Activated CD4-positive, alpha-beta T cell treated with anti-CD3 and anti-CD28 coated beads for 36 hours (primary cell): Measurements from ENCODE around the gene FSTL5. TPM values are rescaled to one million over a fixed set of nuclear protein-coding genes. Genes with fewer than 3 reads are reported as not detected.

Experiments used
- ATAC-seq: fragments of 200-7000 bp; cut with Tn5 transposase; one replicate; pipeline ENCODE4 v1.10.0; 2021; ENCODE audit warnings: mild to moderate bottlenecking, moderate library complexity
- CTCF ChIA-PET: fragments of 350-600 bp; sonication (Branson Sonifier 250); formaldehyde crosslinking; loops from one replicate; lab custom pipeline; 2021; ENCODE audit warnings: antibody characterized with exemption; lab: Charles Lee
- POLR2A ChIA-PET: fragments of 350-600 bp; sonication (Branson Sonifier 250); formaldehyde crosslinking; loops from one replicate; lab custom pipeline; 2021; ENCODE audit warnings: antibody characterized with exemption, inconsistent platforms; lab: Charles Lee
- DNase-seq: peaks from one replicate; pipeline ENCODE4 v3.0.0-alpha.2; 2020
- H3K27ac Mint-ChIP-seq: one replicate; pipeline ENCODE4 v1.8.0; 2021; ENCODE audit warnings: mixed read lengths
- H3K27me3 Mint-ChIP-seq: one replicate; pipeline ENCODE4 v1.8.0; 2021; ENCODE audit warnings: mixed read lengths
- H3K36me3 Mint-ChIP-seq: one replicate; pipeline ENCODE4 v1.8.0; 2021; ENCODE audit warnings: low read depth, mixed read lengths
- H3K4me1 Mint-ChIP-seq: one replicate; pipeline ENCODE4 v1.8.0; 2021; ENCODE audit warnings: mixed read lengths
- H3K4me3 Mint-ChIP-seq: one replicate; pipeline ENCODE4 v1.8.0; 2021; ENCODE audit warnings: mild to moderate bottlenecking, moderate library complexity, mixed read lengths
- H3K9me3 Mint-ChIP-seq: one replicate; pipeline ENCODE4 v1.8.0; 2021; ENCODE audit warnings: low read depth, mixed read lengths
- intact Hi-C, 2 experiments: fragments of 100-400 bp; cut with DNase I in 1 of 2; cut with micrococcal nuclease in 1 of 2; formaldehyde crosslinking; loops; one replicate each; pipeline versions ENCODE4 v1.14.2 to v1.15.1; 2022 to 2024; cut with DNase I, micrococcal nuclease
- total RNA-seq, 2 experiments: library from RNA; stranded (reverse); gene quantifications; one replicate each; pipeline ENCODE4 v1.2.3, GENCODE V29; 2021

The FSTL5 gene
- total RNA-seq, 2 experiments from 2014 or later: not detected

- ChIA-PET CTCF (no interaction called here), POLR2A (no interaction called here)
- no peaks in the 10 kb centered on the region for H3K27me3 Mint-ChIP-seq
- H3K9me3 Mint-ChIP-seq: peaks cover 3% of the 10 kb centered on the region
- intact Hi-C loops: no loop called here
- DNase-seq: no peak
- H3K27ac Mint-ChIP-seq: no peak overlapping the region
- ATAC-seq: no peak
- H3K4me3 Mint-ChIP-seq: no peak overlapping the region
- H3K36me3 Mint-ChIP-seq: no peaks in the 10 kb centered on the region
- H3K4me1 Mint-ChIP-seq: no peaks in the 10 kb centered on the region
These were observed 705.9 kb downstream of the FSTL5 start for GRCh38 chr4:161457906-161458305.

- no peaks in the 10 kb centered on the region for H3K27me3 Mint-ChIP-seq
- ATAC-seq: no peak
- H3K4me3 Mint-ChIP-seq: no peak overlapping the region
- no peaks in the 10 kb centered on the region for H3K4me1 Mint-ChIP-seq
- CTCF ChIA-PET: no interaction called here
- H3K27ac Mint-ChIP-seq: no peak overlapping the region
- POLR2A ChIA-PET: no interaction called here
- DNase-seq: no peak
- no peaks in the 10 kb centered on the region for H3K36me3 Mint-ChIP-seq
- H3K9me3 Mint-ChIP-seq: peaks cover 3% of the 10 kb centered on the region
- intact Hi-C loops: no loop called here
These were observed 706.5 kb downstream of the FSTL5 start for GRCh38 chr4:161457311-161457710.

GRCh38 chr4:161454860-161455259, 708.9 kb downstream of the FSTL5 start:
- no peaks in the 10 kb centered on the region for H3K4me1 Mint-ChIP-seq
- H3K36me3 Mint-ChIP-seq: no peaks in the 10 kb centered on the region
- no peaks in the 10 kb centered on the region for H3K27me3 Mint-ChIP-seq
- H3K9me3 Mint-ChIP-seq: no peaks in the 10 kb centered on the region
- no peak overlapping the region for H3K4me3 Mint-ChIP-seq
- ChIA-PET CTCF (interaction anchor here (0.6 kb wide), 1 partner anchor 344 kb away, joined by 3 read pairs; no protein-coding TSS in a partner anchor), POLR2A (no interaction called here)
- intact Hi-C loops: no loop called here
- no peak overlapping the region for H3K27ac Mint-ChIP-seq
- no peak for DNase-seq
- ATAC-seq: no peak

- POLR2A ChIA-PET: no interaction called here
- Mint-ChIP-seq H3K9me3 (no peaks in the 10 kb centered on the region), H3K27me3 (no peaks in the 10 kb centered on the region), H3K4me3 (no peak overlapping the region), H3K4me1 (no peaks in the 10 kb centered on the region), H3K27ac (no peak overlapping the region), H3K36me3 (no peaks in the 10 kb centered on the region)
- no peak for ATAC-seq
- no peak for DNase-seq
- intact Hi-C loops: no loop called here
- CTCF ChIA-PET: no interaction called here
These were observed 715.1 kb downstream of the FSTL5 start for GRCh38 chr4:161448550-161449180.

- Mint-ChIP-seq H3K27ac (no peak overlapping the region), H3K4me3 (no peak overlapping the region), H3K27me3 (no peaks in the 10 kb centered on the region), H3K36me3 (no peaks in the 10 kb centered on the region), H3K9me3 (no peaks in the 10 kb centered on the region), H3K4me1 (no peaks in the 10 kb centered on the region)
- ATAC-seq: no peak
- ChIA-PET CTCF (no interaction called here), POLR2A (no interaction called here)
- DNase-seq: no peak
- intact Hi-C loops: no loop called here
These were observed 719.2 kb downstream of the FSTL5 start for GRCh38 chr4:161444626-161445025.

- Mint-ChIP-seq H3K9me3 (no peaks in the 10 kb centered on the region), H3K4me3 (no peak overlapping the region), H3K4me1 (no peaks in the 10 kb centered on the region), H3K27me3 (no peaks in the 10 kb centered on the region), H3K36me3 (no peaks in the 10 kb centered on the region), H3K27ac (no peak overlapping the region)
- no peak for DNase-seq
- intact Hi-C loops: no loop called here
- no peak for ATAC-seq
- CTCF ChIA-PET: no interaction called here
- POLR2A ChIA-PET: no interaction called here
These were observed 720.9 kb downstream of the FSTL5 start for GRCh38 chr4:161442921-161443320.

- intact Hi-C loops: no loop called here
- ChIA-PET POLR2A (no interaction called here), CTCF (no interaction called here)
- Mint-ChIP-seq H3K4me3 (no peak overlapping the region), H3K36me3 (no peaks in the 10 kb centered on the region), H3K9me3 (peaks cover 8% of the 10 kb centered on the region), H3K27me3 (no peaks in the 10 kb centered on the region), H3K27ac (no peak overlapping the region), H3K4me1 (no peaks in the 10 kb centered on the region)
- no peak for ATAC-seq
- DNase-seq: no peak
These were observed 725.7 kb downstream of the FSTL5 start for GRCh38 chr4:161438096-161438495.

GRCh38 chr4:161428180-161428965, 735.4 kb downstream of the FSTL5 start:
- Mint-ChIP-seq H3K4me3 (no peak overlapping the region), H3K27ac (no peak overlapping the region), H3K36me3 (no peaks in the 10 kb centered on the region), H3K9me3 (peaks cover 11% of the 10 kb centered on the region), H3K4me1 (no peaks in the 10 kb centered on the region), H3K27me3 (no peaks in the 10 kb centered on the region)
- CTCF ChIA-PET: no interaction called here
- DNase-seq (no peak), ATAC-seq (no peak)
- intact Hi-C loops: no loop called here
- POLR2A ChIA-PET: no interaction called here

GRCh38 chr4:161419822-161420221, 744.0 kb downstream of the FSTL5 start:
- ChIA-PET CTCF (no interaction called here), POLR2A (no interaction called here)
- H3K4me1 Mint-ChIP-seq: no peaks in the 10 kb centered on the region
- no peak overlapping the region for H3K4me3 Mint-ChIP-seq
- DNase-seq (no peak), ATAC-seq (no peak)
- H3K27ac Mint-ChIP-seq: no peak overlapping the region
- intact Hi-C loops: no loop called here
- H3K36me3 Mint-ChIP-seq: no peaks in the 10 kb centered on the region
- no peaks in the 10 kb centered on the region for H3K9me3 Mint-ChIP-seq
- no peaks in the 10 kb centered on the region for H3K27me3 Mint-ChIP-seq

GRCh38 chr4:161411901-161412300, 751.9 kb downstream of the FSTL5 start:
- Mint-ChIP-seq H3K9me3 (peaks cover 6% of the 10 kb centered on the region), H3K27me3 (no peaks in the 10 kb centered on the region), H3K4me1 (no peaks in the 10 kb centered on the region), H3K4me3 (no peak overlapping the region), H3K36me3 (no peaks in the 10 kb centered on the region), H3K27ac (no peak overlapping the region)
- intact Hi-C loops: no loop called here
- CTCF ChIA-PET: no interaction called here
- no peak for ATAC-seq
- POLR2A ChIA-PET: no interaction called here
- no peak for DNase-seq

- Mint-ChIP-seq H3K9me3 (peaks cover 5% of the 10 kb centered on the region), H3K27ac (no peak overlapping the region), H3K27me3 (no peaks in the 10 kb centered on the region), H3K36me3 (no peaks in the 10 kb centered on the region), H3K4me1 (no peaks in the 10 kb centered on the region), H3K4me3 (no peak overlapping the region)
- ChIA-PET POLR2A (no interaction called here), CTCF (no interaction called here)
- intact Hi-C loops: no loop called here
- DNase-seq: no peak
- ATAC-seq: no peak
These were observed 759.3 kb downstream of the FSTL5 start for GRCh38 chr4:161404346-161405110.

- intact Hi-C loops: no loop called here
- Mint-ChIP-seq H3K27ac (no peak overlapping the region), H3K27me3 (no peaks in the 10 kb centered on the region), H3K36me3 (no peaks in the 10 kb centered on the region), H3K9me3 (peaks cover 5% of the 10 kb centered on the region), H3K4me3 (no peak overlapping the region), H3K4me1 (no peaks in the 10 kb centered on the region)
- POLR2A ChIA-PET: no interaction called here
- ATAC-seq (no peak), DNase-seq (no peak)
- CTCF ChIA-PET: no interaction called here
These were observed 760.0 kb downstream of the FSTL5 start for GRCh38 chr4:161403781-161404180.
